OCI-LY1 (cell line): ENCODE measurements around the gene MAP3K6.

Experiments
- CTCF ChIP-seq: fragments of 200-600 bp; sonication (generic), shearing (Covaris generic); IDR thresholded peaks from 2 replicates; pipeline ENCODE4 v1.5.1; 2017; ENCODE audit warnings: mild to moderate bottlenecking, antibody characterized with exemption, low read length, moderate library complexity, mixed read lengths
- EZH2 ChIP-seq: fragments of 200-600 bp; sonication (generic), shearing (Covaris generic); IDR thresholded peaks from 2 replicates; pipeline ENCODE4 v1.8.0; 2017; ENCODE audit warnings: borderline replicate concordance, mixed run types, mild to moderate bottlenecking, antibody characterized with exemption, low read length, moderate library complexity, mixed read lengths

GRCh38 chr1:27406362-27406680 lies 39.6 kb upstream of the MAP3K6 start:
- TF ChIP-seq CTCF (no peak), EZH2 (no peak)
